HG03060 (cell line): ENCODE data around the gene HERC4.
"Not testable (repeated sequence)": the region's sequence is repeated elsewhere in the genome, so short reads cannot be mapped to it uniquely, and the experiment has no call there.

Experiments
- ATAC-seq: cut with Tn5 transposase; IDR thresholded peaks from one replicate; pipeline ENCODE4 v1.9.1; 2021; ENCODE audit warnings: low read depth, moderate number of reproducible peaks; ENCODE audit not compliant: unreplicated experiment

HERC4 gene

GRCh38 chr10:67976292-67977245 lies 98.5 kb downstream of the HERC4 start:
- no peak for ATAC-seq

- ATAC-seq, result no peak
Measured at GRCh38 chr10:67975871-67976270, 99.2 kb downstream of the HERC4 start.

GRCh38 chr10:67971311-67971710 lies 103.8 kb downstream of the HERC4 start:
- no peak for ATAC-seq

GRCh38 chr10:67969875-67970274 lies 105.2 kb downstream of the HERC4 start:
- no peak for ATAC-seq

- not testable (repeated sequence) for ATAC-seq
Measured at GRCh38 chr10:67966035-67966434, 109.0 kb downstream of the HERC4 start.

GRCh38 chr10:67965456-67965855 lies 109.6 kb downstream of the HERC4 start:
- no peak for ATAC-seq

- ATAC-seq, result no peak
Measured at GRCh38 chr10:67959839-67960476, 115.1 kb downstream of the HERC4 start.

GRCh38 chr10:67955614-67956013 lies 119.5 kb downstream of the HERC4 start:
- no peak for ATAC-seq

GRCh38 chr10:67943917-67944316 lies 131.2 kb downstream of the HERC4 start:
- ATAC-seq, result no peak

GRCh38 chr10:67936416-67936815 lies 138.7 kb downstream of the HERC4 start:
- no peak for ATAC-seq

GRCh38 chr10:67935223-67935622 lies 139.9 kb downstream of the HERC4 start:
- no peak for ATAC-seq

GRCh38 chr10:67934336-67934735 lies 140.7 kb downstream of the HERC4 start:
- ATAC-seq, result no peak

- ATAC-seq, result no peak
Measured at GRCh38 chr10:67933199-67933598, 141.9 kb downstream of the HERC4 start.

- no peak for ATAC-seq
Measured at GRCh38 chr10:67926951-67927350, 148.1 kb downstream of the HERC4 start.

GRCh38 chr10:67925449-67926005 lies 149.6 kb downstream of the HERC4 start:
- no peak for ATAC-seq

- ATAC-seq, result no peak
Measured at GRCh38 chr10:67924136-67924535, 150.9 kb downstream of the HERC4 start.

- no peak for ATAC-seq
Measured at GRCh38 chr10:67923551-67923950, 151.5 kb downstream of the HERC4 start.

- no peak for ATAC-seq
Measured at GRCh38 chr10:67921065-67921464, 154.0 kb downstream of the HERC4 start.

GRCh38 chr10:67917679-67918078 lies 157.4 kb downstream of the HERC4 start:
- ATAC-seq, result no peak

GRCh38 chr10:67917169-67917568 lies 157.9 kb downstream of the HERC4 start:
- ATAC-seq, result no peak

GRCh38 chr10:67914777-67915340 lies 160.2 kb downstream of the HERC4 start:
- ATAC-seq, result no peak
